ENCODE results near the gene DUSP2.

GRCh38 chr2:96180521-96180920, 35.3 kb upstream of the DUSP2 start:
- TF ChIP-seq NCOA2 (IDR thresholded peaks at IDR 0.05; ENCODE audit: partially characterized antibody in 2 of 2): no peak
- no peak for TF ChIP-seq EHMT2 (IDR thresholded peaks at IDR 0.05)
- TF ChIP-seq FOXJ3 (CRISPR knock-in tag; IDR thresholded peaks at IDR 0.05): no peak
- no peak for TF ChIP-seq CHD2 (IDR thresholded peaks at IDR 0.05; ENCODE audit: low read depth, low read length)
- no peak for TF ChIP-seq CTCF (IDR thresholded peaks at IDR 0.05 in 2 of 3, conservative IDR thresholded peaks at IDR 0.05 in 1 of 3; ENCODE audit: insufficient read depth in 2 of 3, low read depth in 1 of 3, low read length in 3 of 3)
- no peak for TF ChIP-seq FOXM1 (IDR thresholded peaks at IDR 0.05; ENCODE audit: low read depth)
- TF ChIP-seq FOXM1 (CRISPR knock-in tag; IDR thresholded peaks at IDR 0.05; ENCODE audit: low read depth): no peak
- TF ChIP-seq RFX5 (IDR thresholded peaks at IDR 0.05; ENCODE audit: low read depth, low read length): no peak
- TF ChIP-seq NFXL1 (CRISPR knock-in tag; IDR thresholded peaks at IDR 0.05): no peak

Measured in K562 (cell line).